Adipocyte (in vitro differentiated cells): ENCODE data around the gene IFT43.

Experiments used
- DNase-seq: peaks from one replicate; pipeline ENCODE4 v3.0.0-alpha.2; 2015; ENCODE audit warnings: low read depth
- H3K27me3 ChIP-seq: replicated peaks from 2 replicates; pipeline ENCODE4 v1.7.0; 2013; ENCODE audit warnings: mild to moderate bottlenecking, low read length, moderate library complexity; ENCODE audit not compliant: control insufficient read depth, insufficient read depth
- H3K36me3 ChIP-seq: 2 replicates; pipeline ENCODE4 v1.7.0; 2013; ENCODE audit warnings: low read length, mild to moderate bottlenecking, moderate library complexity; ENCODE audit not compliant: control insufficient read depth, insufficient read depth, severe bottlenecking
- H3K4me1 ChIP-seq: 2 replicates; pipeline ENCODE4 v1.7.0; 2013; ENCODE audit warnings: mild to moderate bottlenecking, low read length, moderate library complexity; ENCODE audit not compliant: control insufficient read depth, insufficient read depth
- H3K4me3 ChIP-seq: 2 replicates; pipeline ENCODE4 v1.7.0; 2013; ENCODE audit warnings: mild to moderate bottlenecking, low read length, moderate library complexity
- H3K9ac ChIP-seq: 2 replicates; pipeline ENCODE4 v1.7.0; 2013; ENCODE audit warnings: mild to moderate bottlenecking, low read length, moderate library complexity
- H3K9me3 ChIP-seq: 2 replicates; pipeline ENCODE4 v1.7.0; 2013; ENCODE audit warnings: mild to moderate bottlenecking, low read length, moderate library complexity; ENCODE audit not compliant: control insufficient read depth

Gene IFT43

GRCh38 chr14:75985618-75986438 is at the start of gene IFT43:
IFT43 (plus strand) TSS chr14:75985763; CDS start chr14:75985787, 24 bp downstream.
- Histone ChIP-seq H3K9ac (peak within 1 kb of the TSS; percentile 93), H3K36me3 (peaks cover 7% of the 10 kb centered on the region), H3K4me1 (peaks cover 36% of the 10 kb centered on the region), H3K27me3 (no peaks in the 10 kb centered on the region), H3K9me3 (no peaks in the 10 kb centered on the region), H3K4me3 (peak within 1 kb of the TSS; percentile 95)
- DNase-seq, result peak; percentile 95

GRCh38 chr14:75939200-75939599 is 46.4 kb upstream of the IFT43 start:
- no peaks in the 10 kb centered on the region for H3K9me3 ChIP-seq
- H3K4me3 ChIP-seq, result no peak overlapping the region
- H3K27me3 ChIP-seq, result no peaks in the 10 kb centered on the region
- H3K4me1 ChIP-seq, result no peaks in the 10 kb centered on the region
- DNase-seq, result no peak
- H3K36me3 ChIP-seq, result no peaks in the 10 kb centered on the region
- no peak overlapping the region for H3K9ac ChIP-seq

GRCh38 chr14:75941030-75941429 is 44.5 kb upstream of the IFT43 start:
- no peak overlapping the region for H3K4me3 ChIP-seq
- H3K9ac ChIP-seq, result no peak overlapping the region
- H3K36me3 ChIP-seq, result no peaks in the 10 kb centered on the region
- H3K9me3 ChIP-seq, result no peaks in the 10 kb centered on the region
- peak; percentile 17 for DNase-seq
- H3K4me1 ChIP-seq, result no peaks in the 10 kb centered on the region
- H3K27me3 ChIP-seq, result no peaks in the 10 kb centered on the region

- Histone ChIP-seq H3K36me3 (no peaks in the 10 kb centered on the region), H3K9me3 (no peaks in the 10 kb centered on the region), H3K4me3 (no peak overlapping the region), H3K9ac (no peak overlapping the region), H3K4me1 (no peaks in the 10 kb centered on the region), H3K27me3 (no peaks in the 10 kb centered on the region)
- no peak for DNase-seq
Measured at GRCh38 chr14:75944607-75945241, 40.8 kb upstream of the IFT43 start.

- H3K9ac ChIP-seq, result no peak overlapping the region
- no peaks in the 10 kb centered on the region for H3K9me3 ChIP-seq
- DNase-seq, result no peak
- H3K4me3 ChIP-seq, result no peak overlapping the region
- no peaks in the 10 kb centered on the region for H3K27me3 ChIP-seq
- no peaks in the 10 kb centered on the region for H3K36me3 ChIP-seq
- H3K4me1 ChIP-seq, result no peaks in the 10 kb centered on the region
Measured at GRCh38 chr14:75946785-75947184, 38.8 kb upstream of the IFT43 start.

- Histone ChIP-seq H3K4me3 (no peak overlapping the region), H3K9ac (no peak overlapping the region), H3K4me1 (no peaks in the 10 kb centered on the region), H3K36me3 (no peaks in the 10 kb centered on the region), H3K9me3 (no peaks in the 10 kb centered on the region), H3K27me3 (no peaks in the 10 kb centered on the region)
- no peak for DNase-seq
Measured at GRCh38 chr14:75952489-75952888, 33.1 kb upstream of the IFT43 start.

- Histone ChIP-seq H3K9me3 (no peaks in the 10 kb centered on the region), H3K4me3 (no peak overlapping the region), H3K36me3 (peaks cover 4% of the 10 kb centered on the region), H3K9ac (no peak overlapping the region), H3K4me1 (no peaks in the 10 kb centered on the region), H3K27me3 (no peaks in the 10 kb centered on the region)
- DNase-seq, result no peak
Measured at GRCh38 chr14:75959031-75959430, 26.5 kb upstream of the IFT43 start.

- no peaks in the 10 kb centered on the region for H3K4me1 ChIP-seq
- H3K9me3 ChIP-seq, result no peaks in the 10 kb centered on the region
- H3K27me3 ChIP-seq, result no peaks in the 10 kb centered on the region
- DNase-seq, result peak; percentile 27
- H3K36me3 ChIP-seq, result peaks cover 4% of the 10 kb centered on the region
- no peak overlapping the region for H3K9ac ChIP-seq
- H3K4me3 ChIP-seq, result no peak overlapping the region
Measured at GRCh38 chr14:75960231-75960630, 25.3 kb upstream of the IFT43 start.

- H3K9me3 ChIP-seq, result no peaks in the 10 kb centered on the region
- H3K4me3 ChIP-seq, result no peak overlapping the region
- H3K9ac ChIP-seq, result no peak overlapping the region
- no peaks in the 10 kb centered on the region for H3K27me3 ChIP-seq
- no peak for DNase-seq
- H3K4me1 ChIP-seq, result no peaks in the 10 kb centered on the region
- peaks cover 7% of the 10 kb centered on the region for H3K36me3 ChIP-seq
Measured at GRCh38 chr14:75961662-75962061, 23.9 kb upstream of the IFT43 start.

GRCh38 chr14:75967866-75968265 is 17.7 kb upstream of the IFT43 start:
- Histone ChIP-seq H3K9me3 (no peaks in the 10 kb centered on the region), H3K36me3 (peaks cover 6% of the 10 kb centered on the region), H3K9ac (no peak overlapping the region), H3K27me3 (no peaks in the 10 kb centered on the region), H3K4me1 (peaks cover 18% of the 10 kb centered on the region), H3K4me3 (no peak overlapping the region)
- DNase-seq, result no peak

GRCh38 chr14:75968456-75968855 is 17.1 kb upstream of the IFT43 start:
- Histone ChIP-seq H3K9me3 (no peaks in the 10 kb centered on the region), H3K4me1 (peaks cover 18% of the 10 kb centered on the region), H3K4me3 (peak overlapping the region; percentile 46), H3K9ac (no peak overlapping the region), H3K27me3 (no peaks in the 10 kb centered on the region), H3K36me3 (peaks cover 6% of the 10 kb centered on the region)
- peak; percentile 25 for DNase-seq
